SU-DHL-6 (cell line): ENCODE data around the gene LRBA.

Experiments used
- H2AFZ ChIP-seq: fragments of 200-600 bp; sonication (generic); 2 replicates; pipeline ENCODE4 v1.6.1; 2014; ENCODE audit warnings: low read depth, mild to moderate bottlenecking, moderate library complexity, mixed read lengths, antibody characterized with exemption, low read length; ENCODE audit not compliant: severe bottlenecking
- H3F3A ChIP-seq: fragments of 200-600 bp; shearing (Covaris generic); 2 replicates; pipeline ENCODE4 v1.6.0; 2016; ENCODE audit warnings: antibody characterized with exemption, mild to moderate bottlenecking; ENCODE audit not compliant: insufficient read depth
- H3K27ac ChIP-seq: fragments of 200-600 bp; sonication (generic); 2 replicates; pipeline ENCODE4 v1.5.1; 2016; ENCODE audit warnings: low read depth, mild to moderate bottlenecking, low read length, moderate library complexity, mixed read lengths
- H3K27me3 ChIP-seq: fragments of 200-600 bp; sonication (generic), shearing (Covaris generic); 2 replicates; pipeline ENCODE4 v1.6.0; 2014; ENCODE audit warnings: mild to moderate bottlenecking, low read length
- H3K36me3 ChIP-seq: fragments of 200-600 bp; sonication (generic); 2 replicates; pipeline ENCODE4 v1.6.1; 2014; ENCODE audit warnings: mild to moderate bottlenecking, low read length, mixed read lengths
- H3K4me2 ChIP-seq: fragments of 300-600, 200-600 bp; shearing (Covaris generic), sonication (generic); 2 replicates; pipeline ENCODE4 v1.6.0; 2014; ENCODE audit warnings: low read length, low read depth, mild to moderate bottlenecking; ENCODE audit not compliant: poor library complexity, severe bottlenecking
- H3K4me3 ChIP-seq: fragments of 200-600 bp; sonication (generic); 2 replicates; pipeline ENCODE4 v1.5.1; 2014; ENCODE audit warnings: antibody characterized with exemption, low read length, mild to moderate bottlenecking, mixed read lengths; ENCODE audit not compliant: insufficient read depth, poor library complexity, severe bottlenecking
- H3K79me2 ChIP-seq: fragments of 200-600 bp; sonication (generic); 2 replicates; pipeline ENCODE4 v1.6.1; 2014; ENCODE audit warnings: mild to moderate bottlenecking, low read length, moderate library complexity; ENCODE audit not compliant: insufficient read depth
- H3K9ac ChIP-seq: fragments of 200-600 bp; sonication (generic); 2 replicates; pipeline ENCODE4 v1.7.0; 2014; ENCODE audit warnings: mild to moderate bottlenecking, low read length
- H3K9me2 ChIP-seq: fragments of 200-600 bp; sonication (generic); replicated peaks from 2 replicates; pipeline ENCODE4 v1.6.1; 2014; ENCODE audit warnings: low read length; ENCODE audit not compliant: insufficient read depth
- H3K9me3 ChIP-seq: fragments of 200-600 bp; sonication (generic); 2 replicates; pipeline ENCODE4 v1.6.1; 2014; ENCODE audit warnings: low read length, mixed read lengths; ENCODE audit not compliant: insufficient read depth
- H4K20me1 ChIP-seq: fragments of 200-600 bp; sonication (generic); 2 replicates; pipeline ENCODE4 v1.6.1; 2014; ENCODE audit warnings: low read depth, mild to moderate bottlenecking, antibody characterized with exemption, low read length, moderate library complexity, mixed read lengths
- EZH2phosphoT487 ChIP-seq: fragments of 200-600 bp; sonication (generic), shearing (Covaris generic); conservative IDR thresholded peaks from 2 replicates; pipeline ENCODE4 v1.6.1; 2018; ENCODE audit warnings: mild to moderate bottlenecking, antibody characterized with exemption, low read length, moderate library complexity, mixed read lengths
- TF ChIP-seq, protein P1 (sequence below): fragments of 200-600 bp; sonication (generic); IDR thresholded peaks from one replicate; pipeline ENCODE4 v1.5.1; 2017; ENCODE audit warnings: antibody characterized with exemption, mild to moderate bottlenecking, low read length, moderate library complexity; ENCODE audit not compliant: insufficient read depth, poor library complexity, severe bottlenecking

Gene LRBA

DNA sequence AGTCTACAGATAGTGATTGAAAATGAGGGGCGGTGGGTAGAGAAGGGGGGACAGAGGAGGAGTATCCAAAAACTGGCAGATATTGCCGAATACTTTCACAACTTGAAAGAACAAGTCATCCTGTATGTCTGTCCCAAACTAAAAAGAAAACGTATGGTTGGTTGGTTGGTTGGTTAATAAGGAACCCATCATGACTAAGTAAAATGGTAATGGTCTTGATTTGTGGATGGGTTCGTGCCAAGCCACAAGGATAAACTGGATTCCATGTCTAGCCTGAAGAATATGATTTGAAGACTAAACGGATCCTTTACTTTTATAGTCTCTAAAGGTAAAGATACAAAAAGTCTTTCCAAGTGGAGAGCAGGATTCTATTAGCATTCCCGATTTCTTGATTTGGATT is 728.4 kb downstream of the LRBA start:
- H3K9me2 ChIP-seq, result no peaks in the 10 kb centered on the region
- no peak for TF ChIP-seq EZH2phosphoT487
- TF ChIP-seq, protein P1, sequence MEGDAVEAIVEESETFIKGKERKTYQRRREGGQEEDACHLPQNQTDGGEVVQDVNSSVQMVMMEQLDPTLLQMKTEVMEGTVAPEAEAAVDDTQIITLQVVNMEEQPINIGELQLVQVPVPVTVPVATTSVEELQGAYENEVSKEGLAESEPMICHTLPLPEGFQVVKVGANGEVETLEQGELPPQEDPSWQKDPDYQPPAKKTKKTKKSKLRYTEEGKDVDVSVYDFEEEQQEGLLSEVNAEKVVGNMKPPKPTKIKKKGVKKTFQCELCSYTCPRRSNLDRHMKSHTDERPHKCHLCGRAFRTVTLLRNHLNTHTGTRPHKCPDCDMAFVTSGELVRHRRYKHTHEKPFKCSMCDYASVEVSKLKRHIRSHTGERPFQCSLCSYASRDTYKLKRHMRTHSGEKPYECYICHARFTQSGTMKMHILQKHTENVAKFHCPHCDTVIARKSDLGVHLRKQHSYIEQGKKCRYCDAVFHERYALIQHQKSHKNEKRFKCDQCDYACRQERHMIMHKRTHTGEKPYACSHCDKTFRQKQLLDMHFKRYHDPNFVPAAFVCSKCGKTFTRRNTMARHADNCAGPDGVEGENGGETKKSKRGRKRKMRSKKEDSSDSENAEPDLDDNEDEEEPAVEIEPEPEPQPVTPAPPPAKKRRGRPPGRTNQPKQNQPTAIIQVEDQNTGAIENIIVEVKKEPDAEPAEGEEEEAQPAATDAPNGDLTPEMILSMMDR, result no peak

DNA sequence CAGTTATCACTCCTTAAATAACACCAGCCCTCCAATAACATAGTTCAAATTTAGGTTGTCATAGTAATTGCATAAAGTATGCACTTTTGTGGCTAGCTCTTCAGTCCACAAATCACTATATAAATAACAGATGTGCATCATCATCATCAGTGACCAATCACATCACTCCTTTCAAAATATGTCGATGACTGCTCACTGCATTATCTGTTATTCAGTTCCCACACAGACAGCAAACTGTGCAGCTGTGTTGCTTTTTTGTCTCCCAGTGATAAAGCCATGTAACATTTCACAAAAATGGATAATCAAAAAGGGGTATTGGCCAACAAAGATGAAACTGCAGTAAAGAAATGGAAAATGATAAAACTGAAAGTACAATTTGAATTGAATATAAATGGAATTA is 731.4 kb downstream of the LRBA start:
- Histone ChIP-seq H3K9me2 (no peaks in the 10 kb centered on the region), H3K27me3 (no peaks in the 10 kb centered on the region), H3K9ac (no peak overlapping the region), H3K27ac (no peak overlapping the region), H3K4me2 (no peak overlapping the region), H3K36me3 (no peaks in the 10 kb centered on the region), H3K4me3 (no peak overlapping the region), H3K9me3 (no peaks in the 10 kb centered on the region), H2AFZ (no peak overlapping the region), H3K79me2 (no peaks in the 10 kb centered on the region), H3F3A (no peaks in the 10 kb centered on the region), H4K20me1 (no peaks in the 10 kb centered on the region)
- TF ChIP-seq, protein P1, result no peak
- no peak for TF ChIP-seq EZH2phosphoT487

More for the DNA sequence above, 728.4 kb downstream of the LRBA start:
- Histone ChIP-seq H3K9ac (no peak overlapping the region), H3K4me2 (no peak overlapping the region), H3F3A (no peaks in the 10 kb centered on the region), H3K9me3 (no peaks in the 10 kb centered on the region), H4K20me1 (0 out of 2 replicates have a peak, but pooled peaks cover 4% of the 10 kb centered on the region), H3K27ac (no peak overlapping the region), H3K79me2 (no peaks in the 10 kb centered on the region), H3K27me3 (no peaks in the 10 kb centered on the region), H2AFZ (no peak overlapping the region), H3K36me3 (no peaks in the 10 kb centered on the region), H3K4me3 (no peak overlapping the region)

DNA sequence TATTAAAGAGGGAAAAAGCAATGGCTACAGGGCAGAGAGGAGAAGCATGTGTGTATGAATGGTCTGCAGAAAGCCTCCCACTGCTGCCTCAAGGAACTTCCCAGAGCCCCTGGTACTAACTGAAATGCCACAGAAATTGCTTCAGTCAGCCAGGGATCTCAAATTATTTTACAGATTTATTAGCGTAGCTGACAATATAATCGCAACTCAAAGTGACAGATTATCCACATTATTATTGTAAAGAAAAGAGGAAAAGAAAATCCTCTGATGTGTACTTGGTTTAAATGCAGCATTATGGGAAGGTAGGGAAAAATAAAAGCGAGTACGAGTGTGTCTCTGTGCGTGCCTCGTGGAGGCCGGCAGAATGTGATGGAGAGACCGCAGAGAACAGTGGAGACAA is 734.1 kb downstream of the LRBA start:
- Histone ChIP-seq H3F3A (no peaks in the 10 kb centered on the region), H3K4me2 (no peak overlapping the region), H3K79me2 (no peaks in the 10 kb centered on the region), H3K9me2 (no peaks in the 10 kb centered on the region), H3K9ac (no peak overlapping the region), H3K4me3 (no peak overlapping the region), H4K20me1 (no peaks in the 10 kb centered on the region), H2AFZ (no peak overlapping the region), H3K36me3 (no peaks in the 10 kb centered on the region), H3K27me3 (no peaks in the 10 kb centered on the region), H3K9me3 (no peaks in the 10 kb centered on the region), H3K27ac (no peak overlapping the region)
- TF ChIP-seq EZH2phosphoT487, result no peak
- TF ChIP-seq, protein P1, result no peak
